ENCODE data around the gene TPM2. TPM values are rescaled to one million over a fixed set of nuclear protein-coding genes. Genes with fewer than 3 reads are reported as not detected.

The TPM2 gene
- total and polyA plus RNA-seq, 11 donors = 621 to 2,450 (median 858) TPM

DNA sequence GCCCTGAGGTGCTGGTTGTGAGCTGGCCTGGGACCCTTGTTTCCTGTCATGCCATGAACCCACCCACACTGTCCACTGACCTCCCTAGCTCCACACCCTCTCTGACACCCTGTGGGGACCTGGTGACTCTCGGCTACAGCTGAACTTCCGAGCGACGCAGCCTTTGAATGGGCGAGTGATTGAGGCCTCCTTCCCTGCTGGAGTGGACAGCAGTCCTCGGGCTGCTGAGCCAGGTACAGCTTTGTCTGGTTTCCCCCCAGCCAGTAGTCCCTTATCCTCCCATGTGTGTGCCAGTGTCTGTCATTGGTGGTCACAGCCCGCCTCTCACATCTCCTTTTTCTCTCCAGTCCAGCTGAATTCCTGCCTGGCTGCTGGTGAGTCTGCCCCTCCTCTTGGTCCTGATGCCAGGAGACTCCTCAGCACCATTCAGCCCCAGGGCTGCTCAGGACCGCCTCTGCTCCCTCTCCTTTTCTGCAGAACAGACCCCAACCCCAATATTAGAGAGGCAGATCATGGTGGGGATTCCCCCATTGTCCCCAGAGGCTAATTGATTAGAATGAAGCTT lies 9.9 kb downstream of the TPM2 start:
- Histone ChIP-seq H3K9me3 (no peaks in the 10 kb centered on the region), H3K4me1 (peaks cover 0 to 20% (median 11%) of the 10 kb centered on the region in 12 donors), H3K27ac (peak overlapping the region in 1 of 12 donors; percentile 98), H3K27me3 (peaks cover 0 to 8% (median 0%) of the 10 kb centered on the region in 9 donors), H3K4me3 (no peak overlapping the region), H3K36me3 (peaks cover 0 to 34% (median 29%) of the 10 kb centered on the region in 9 donors)
- WGBS, 4 donors = 83 to 95% (median 88%) methylated on average over 8 of the region's 8 CpGs
- ATAC-seq (no peak), DNase-seq (no peak)
- TF ChIP-seq, protein P1, sequence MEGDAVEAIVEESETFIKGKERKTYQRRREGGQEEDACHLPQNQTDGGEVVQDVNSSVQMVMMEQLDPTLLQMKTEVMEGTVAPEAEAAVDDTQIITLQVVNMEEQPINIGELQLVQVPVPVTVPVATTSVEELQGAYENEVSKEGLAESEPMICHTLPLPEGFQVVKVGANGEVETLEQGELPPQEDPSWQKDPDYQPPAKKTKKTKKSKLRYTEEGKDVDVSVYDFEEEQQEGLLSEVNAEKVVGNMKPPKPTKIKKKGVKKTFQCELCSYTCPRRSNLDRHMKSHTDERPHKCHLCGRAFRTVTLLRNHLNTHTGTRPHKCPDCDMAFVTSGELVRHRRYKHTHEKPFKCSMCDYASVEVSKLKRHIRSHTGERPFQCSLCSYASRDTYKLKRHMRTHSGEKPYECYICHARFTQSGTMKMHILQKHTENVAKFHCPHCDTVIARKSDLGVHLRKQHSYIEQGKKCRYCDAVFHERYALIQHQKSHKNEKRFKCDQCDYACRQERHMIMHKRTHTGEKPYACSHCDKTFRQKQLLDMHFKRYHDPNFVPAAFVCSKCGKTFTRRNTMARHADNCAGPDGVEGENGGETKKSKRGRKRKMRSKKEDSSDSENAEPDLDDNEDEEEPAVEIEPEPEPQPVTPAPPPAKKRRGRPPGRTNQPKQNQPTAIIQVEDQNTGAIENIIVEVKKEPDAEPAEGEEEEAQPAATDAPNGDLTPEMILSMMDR (IDR thresholded peaks at IDR 0.05) = no peak
- TF ChIP-seq POLR2A (IDR thresholded peaks at IDR 0.05) = no peak
- intact Hi-C loops (cut with DNase I) = loop anchor here in 1 of 10 donors (5.0 kb wide), 1 partner anchor 32 kb away; no protein-coding TSS in a partner anchor

DNA sequence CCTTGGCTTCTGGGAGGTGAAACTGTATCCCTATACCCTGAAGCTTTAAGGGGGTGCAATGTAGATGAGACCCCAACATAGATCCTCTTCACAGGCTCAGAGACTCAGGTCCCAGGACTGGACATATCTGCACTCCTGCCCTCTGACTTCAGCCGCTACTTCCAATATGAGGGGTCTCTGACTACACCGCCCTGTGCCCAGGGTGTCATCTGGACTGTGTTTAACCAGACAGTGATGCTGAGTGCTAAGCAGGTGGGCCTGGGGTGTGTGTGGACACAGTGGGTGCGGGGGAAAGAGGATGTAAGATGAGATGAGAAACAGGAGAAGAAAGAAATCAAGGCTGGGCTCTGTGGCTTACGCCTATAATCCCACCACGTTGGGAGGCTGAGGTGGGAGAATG lies 10.6 kb downstream of the TPM2 start:
- no peak for ATAC-seq
- WGBS, 4 donors = 92 to 97% (median 93%) methylated on average over 5 of the region's 5 CpGs
- Histone ChIP-seq H3K4me1 (peaks cover 0 to 18% (median 10%) of the 10 kb centered on the region in 12 donors), H3K4me3 (no peak overlapping the region), H3K27me3 (peaks cover 0 to 8% (median 0%) of the 10 kb centered on the region in 9 donors), H3K36me3 (peaks cover 0 to 26% (median 21%) of the 10 kb centered on the region in 9 donors), H3K9me3 (no peaks in the 10 kb centered on the region), H3K27ac (peak overlapping the region in 1 of 12 donors; percentile 98)
- DNase-seq = no peak
- intact Hi-C loops (cut with DNase I) = loop anchor here in 1 of 10 donors (5.0 kb wide), 1 partner anchor 33 kb away; no protein-coding TSS in a partner anchor
- TF ChIP-seq, protein P1 (IDR thresholded peaks at IDR 0.05) = no peak
- no peak for TF ChIP-seq POLR2A (IDR thresholded peaks at IDR 0.05)

- intact Hi-C loops (cut with DNase I) = loop anchor here in 1 of 10 donors (5.0 kb wide), 1 partner anchor 36 kb away; no protein-coding TSS in a partner anchor
- Histone ChIP-seq H3K9me3 (no peaks in the 10 kb centered on the region), H3K36me3 (no peaks in the 10 kb centered on the region), H3K4me3 (peak overlapping the region; percentile 27 to 65 (median 58)), H3K27me3 (peaks cover 0 to 8% (median 0%) of the 10 kb centered on the region in 9 donors), H3K27ac (no peak overlapping the region), H3K4me1 (peaks cover 0 to 21% (median 11%) of the 10 kb centered on the region in 12 donors)
- WGBS, 4 donors = 3 to 7% (median 5%) methylated on average over 38 to 51 of the region's 51 CpGs
- no peak for TF ChIP-seq POLR2A (IDR thresholded peaks at IDR 0.05)
- TF ChIP-seq, protein P1 (IDR thresholded peaks at IDR 0.05) = peak in 2 of 12 donors; percentile 16 to 17
- DNase-seq (peak in 3 of 5 donors; percentile 59 to 78 (median 60)), ATAC-seq (peak in 3 of 4 donors; percentile 39 to 55 (median 47))
Measured at GRCh38 chr9:35675732-35676392, 13.9 kb downstream of the TPM2 start.

DNA sequence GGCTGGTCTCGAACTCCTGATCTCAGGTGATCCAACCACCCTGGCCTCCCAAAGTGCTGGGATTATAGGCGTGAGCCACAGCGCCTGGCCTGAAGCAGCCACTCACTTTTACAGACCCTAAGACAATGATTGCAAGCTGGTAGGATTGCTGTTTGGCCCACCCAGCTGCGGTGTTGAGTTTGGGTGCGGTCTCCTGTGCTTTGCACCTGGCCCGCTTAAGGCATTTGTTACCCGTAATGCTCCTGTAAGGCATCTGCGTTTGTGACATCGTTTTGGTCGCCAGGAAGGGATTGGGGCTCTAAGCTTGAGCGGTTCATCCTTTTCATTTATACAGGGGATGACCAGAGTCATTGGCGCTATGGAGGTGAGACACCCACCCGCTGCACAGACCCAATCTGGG lies 14.5 kb downstream of the TPM2 start:
- WGBS, 4 donors = 40 to 58% (median 47%) methylated on average over 11 to 13 of the region's 13 CpGs
- no peak for ATAC-seq

More for the DNA sequence above, 14.5 kb downstream of the TPM2 start:
- intact Hi-C loops (cut with DNase I) = loop anchor here in 1 of 10 donors (5.0 kb wide), 1 partner anchor 37 kb away; no protein-coding TSS in a partner anchor
- Histone ChIP-seq H3K4me1 (peaks cover 0 to 21% (median 11%) of the 10 kb centered on the region in 12 donors), H3K36me3 (no peaks in the 10 kb centered on the region), H3K27ac (no peak overlapping the region), H3K9me3 (no peaks in the 10 kb centered on the region), H3K4me3 (peak overlapping the region; percentile 27 to 65 (median 58)), H3K27me3 (peaks cover 0 to 8% (median 0%) of the 10 kb centered on the region in 9 donors)
- DNase-seq = no peak
- TF ChIP-seq POLR2A (IDR thresholded peaks at IDR 0.05) = no peak
- TF ChIP-seq, protein P1 (IDR thresholded peaks at IDR 0.05) = no peak
